Activated CD8-positive, alpha-beta memory T cell treated with anti-CD3 and anti-CD28 coated beads, Interleukin-2, amount 50 U/mL, for 1 hour (primary cell): Measurements from ENCODE around the gene MAP2K6.

ENCODE experiments used
- DNase-seq: peaks from one replicate; pipeline ENCODE4 v3.0.0-alpha.2; 2020; ENCODE audit errors: extremely low read depth

The MAP2K6 gene

GRCh38 chr17:69535016-69535570, 120.6 kb downstream of the MAP2K6 start:
- DNase-seq: no peak

GRCh38 chr17:69538795-69539194, 124.3 kb downstream of the MAP2K6 start:
- no peak for DNase-seq

- DNase-seq: no peak
Measured at GRCh38 chr17:69539274-69539673, 124.8 kb downstream of the MAP2K6 start.

- DNase-seq: no peak
Measured at GRCh38 chr17:69539781-69540319, 125.4 kb downstream of the MAP2K6 start.

- no peak for DNase-seq
Measured at GRCh38 chr17:69540356-69540755, 125.9 kb downstream of the MAP2K6 start.

- DNase-seq: no peak
Measured at GRCh38 chr17:69547230-69547629, 132.7 kb downstream of the MAP2K6 start.

GRCh38 chr17:69547947-69548346, 133.4 kb downstream of the MAP2K6 start:
- DNase-seq: no peak

- no peak for DNase-seq
Measured at GRCh38 chr17:69551212-69552010, 136.9 kb downstream of the MAP2K6 start.

- no peak for DNase-seq
Measured at GRCh38 chr17:69552986-69553667, 138.6 kb downstream of the MAP2K6 start.

GRCh38 chr17:69555056-69555455, 140.6 kb downstream of the MAP2K6 start:
- no peak for DNase-seq

- no peak for DNase-seq
Measured at GRCh38 chr17:69557339-69557738, 142.8 kb downstream of the MAP2K6 start.

- DNase-seq: no peak
Measured at GRCh38 chr17:69558796-69559195, 144.3 kb downstream of the MAP2K6 start.

GRCh38 chr17:69560987-69561441, 146.5 kb downstream of the MAP2K6 start:
- no peak for DNase-seq

- no peak for DNase-seq
Measured at GRCh38 chr17:69561462-69561861, 147.0 kb downstream of the MAP2K6 start.

- DNase-seq: no peak
Measured at GRCh38 chr17:69565447-69565846, 150.9 kb downstream of the MAP2K6 start.

- DNase-seq: no peak
Measured at GRCh38 chr17:69567130-69567529, 152.6 kb downstream of the MAP2K6 start.

GRCh38 chr17:69572747-69573146, 158.2 kb downstream of the MAP2K6 start:
- DNase-seq: no peak

- no peak for DNase-seq
Measured at GRCh38 chr17:69573396-69573795, 158.9 kb downstream of the MAP2K6 start.

GRCh38 chr17:69574257-69575197, 160.0 kb downstream of the MAP2K6 start:
- DNase-seq: no peak

- DNase-seq: no peak
Measured at GRCh38 chr17:69575346-69575761, 160.9 kb downstream of the MAP2K6 start.

- no peak for DNase-seq
Measured at GRCh38 chr17:69577098-69577497, 162.6 kb downstream of the MAP2K6 start.
